GM23248 (cell line): Measurements from ENCODE around the gene ZBTB7C.

Experiments used
- EZH2 ChIP-seq: fragments of 200-600 bp; sonication (generic); IDR thresholded peaks from 2 replicates; pipeline ENCODE4 v1.6.1; 2018; ENCODE audit warnings: antibody characterized with exemption, mild to moderate bottlenecking; ENCODE audit not compliant: insufficient read depth, poor library complexity, severe bottlenecking
- EZH2phosphoT487 ChIP-seq: fragments of 200-600 bp; sonication (generic); IDR thresholded peaks from 2 replicates; pipeline ENCODE4 v1.6.1; 2018; ENCODE audit warnings: antibody characterized with exemption, moderate library complexity, mild to moderate bottlenecking, low read depth; ENCODE audit not compliant: insufficient read depth

DNA sequence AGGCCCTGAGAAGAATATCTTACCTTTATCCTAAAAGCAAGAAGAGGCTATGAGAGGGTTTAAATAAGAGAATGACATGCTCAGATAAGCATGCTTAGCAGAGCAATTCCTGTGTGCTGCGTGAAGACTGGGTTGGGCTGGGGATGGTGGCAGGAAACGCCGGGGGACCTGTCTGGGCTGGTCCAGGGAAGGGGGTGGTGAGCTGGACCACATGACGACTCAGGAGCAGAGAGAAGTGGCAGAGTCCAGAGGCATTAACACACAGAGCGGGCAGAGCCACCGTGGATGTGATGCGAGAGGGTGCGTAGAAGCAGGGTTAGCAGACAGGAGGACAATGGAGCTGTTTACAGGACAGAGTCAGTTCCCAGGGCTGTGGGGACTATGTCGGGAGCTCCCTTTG, 84.5 kb downstream of the ZBTB7C start:
- TF ChIP-seq EZH2phosphoT487 (no peak), EZH2 (no peak)
